ENCODE measurements around the gene TRPM1.

GRCh38 chr15:31079519-31079918 is 22.0 kb downstream of the TRPM1 start:
- TF ChIP-seq CTCF (IDR thresholded peaks at IDR 0.05) (no peak), POLR2A (IDR thresholded peaks at IDR 0.05) (no peak)
